ENCODE data around the gene NOS3.

DNA sequence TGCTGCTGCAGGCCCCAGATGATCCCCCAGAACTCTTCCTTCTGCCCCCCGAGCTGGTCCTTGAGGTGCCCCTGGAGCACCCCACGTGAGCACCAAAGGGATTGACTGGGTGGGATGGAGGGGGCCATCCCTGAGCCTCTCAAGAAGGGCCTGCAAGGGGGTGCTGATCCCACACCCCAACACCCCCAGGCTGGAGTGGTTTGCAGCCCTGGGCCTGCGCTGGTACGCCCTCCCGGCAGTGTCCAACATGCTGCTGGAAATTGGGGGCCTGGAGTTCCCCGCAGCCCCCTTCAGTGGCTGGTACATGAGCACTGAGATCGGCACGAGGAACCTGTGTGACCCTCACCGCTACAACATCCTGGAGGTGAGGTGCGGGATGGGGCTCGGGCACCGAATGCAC is 8.2 kb downstream of the NOS3 start:
- TF ChIP-seq, protein P1, sequence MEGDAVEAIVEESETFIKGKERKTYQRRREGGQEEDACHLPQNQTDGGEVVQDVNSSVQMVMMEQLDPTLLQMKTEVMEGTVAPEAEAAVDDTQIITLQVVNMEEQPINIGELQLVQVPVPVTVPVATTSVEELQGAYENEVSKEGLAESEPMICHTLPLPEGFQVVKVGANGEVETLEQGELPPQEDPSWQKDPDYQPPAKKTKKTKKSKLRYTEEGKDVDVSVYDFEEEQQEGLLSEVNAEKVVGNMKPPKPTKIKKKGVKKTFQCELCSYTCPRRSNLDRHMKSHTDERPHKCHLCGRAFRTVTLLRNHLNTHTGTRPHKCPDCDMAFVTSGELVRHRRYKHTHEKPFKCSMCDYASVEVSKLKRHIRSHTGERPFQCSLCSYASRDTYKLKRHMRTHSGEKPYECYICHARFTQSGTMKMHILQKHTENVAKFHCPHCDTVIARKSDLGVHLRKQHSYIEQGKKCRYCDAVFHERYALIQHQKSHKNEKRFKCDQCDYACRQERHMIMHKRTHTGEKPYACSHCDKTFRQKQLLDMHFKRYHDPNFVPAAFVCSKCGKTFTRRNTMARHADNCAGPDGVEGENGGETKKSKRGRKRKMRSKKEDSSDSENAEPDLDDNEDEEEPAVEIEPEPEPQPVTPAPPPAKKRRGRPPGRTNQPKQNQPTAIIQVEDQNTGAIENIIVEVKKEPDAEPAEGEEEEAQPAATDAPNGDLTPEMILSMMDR (IDR thresholded peaks at IDR 0.05): no peak
- TF ChIP-seq POLR2A (IDR thresholded peaks at IDR 0.05): no peak
- TF ChIP-seq POLR2AphosphoS5 (IDR thresholded peaks at IDR 0.05): no peak

Measured in prostate gland (tissue), 2 donors.